ENCODE results near the gene CCDC24. TPM values are rescaled to one million over a fixed set of nuclear protein-coding genes. Genes with fewer than 3 reads are reported as not detected.

CCDC24 gene
- polyA plus RNA-seq, 3 donors = 1.1 to 3.0 (median 1.9) TPM

DNA sequence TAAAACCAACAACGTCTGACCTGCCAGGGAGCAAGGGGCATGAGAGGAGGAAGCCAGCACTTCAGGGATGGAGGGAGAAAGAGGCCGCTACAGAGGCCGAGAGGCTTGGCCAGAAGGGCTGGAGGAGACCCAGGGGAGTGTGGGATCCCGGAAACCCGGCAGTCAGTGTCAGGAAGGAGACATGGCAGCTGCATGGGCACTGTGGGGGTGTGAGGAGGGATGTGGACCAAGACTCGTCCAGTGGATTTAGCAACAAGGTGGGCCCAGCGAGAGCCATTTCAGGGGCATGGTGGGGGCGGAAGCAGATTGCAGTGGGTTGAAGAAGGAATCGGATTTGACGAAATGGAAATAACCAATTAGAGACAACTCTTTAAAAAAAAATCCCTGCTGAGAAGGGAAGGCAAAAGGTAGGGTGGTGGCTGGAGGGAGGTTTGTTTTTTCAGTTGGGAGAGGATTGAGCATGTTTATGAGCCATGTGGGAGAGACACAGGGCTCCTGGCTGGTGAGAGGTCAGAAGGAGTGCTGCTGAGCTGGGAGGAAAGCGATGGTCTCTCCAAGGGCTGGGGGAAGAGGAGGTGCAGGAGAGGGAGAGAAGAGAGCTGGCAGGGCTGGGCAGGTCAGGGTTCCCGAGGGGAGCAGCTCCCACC lies 8.0 kb upstream of the CCDC24 start:
- H3K4me3 Mint-ChIP-seq = peak overlapping the region; percentile 11 to 57
- H3K36me3 Mint-ChIP-seq = peaks cover 5 to 9% of the 10 kb centered on the region in 2 donors
- Histone ChIP-seq H2AFZ (ENCODE audit: insufficient read depth, low read depth, low read length, poor library complexity, severe bottlenecking) (peak overlapping the region; percentile 52), H3K9me3 (replicated peaks in 1 of 2; ENCODE audit: control insufficient read depth in 1 of 2, insufficient read depth in 1 of 2, low read length in 2 of 2) (no peaks in the 10 kb centered on the region), H3K27ac (ENCODE audit: low read depth in 1 of 2, low read length in 2 of 2) (no peak overlapping the region), H3K27me3 (ENCODE audit: control insufficient read depth in 2 of 2, insufficient read depth in 2 of 2, low read length in 2 of 2) (no peaks in the 10 kb centered on the region), H3K79me2 (ENCODE audit: insufficient read depth, low read length) (peaks cover 4% of the 10 kb centered on the region), H3K36me3 (replicated peaks in 1 of 2; ENCODE audit: control insufficient read depth in 1 of 2, insufficient read depth in 2 of 2, low read length in 2 of 2) (peaks cover 0 to under 1% of the 10 kb centered on the region in 2 donors), H3K4me2 (replicated peaks; ENCODE audit: extremely low read depth, low read length, poor library complexity, severe bottlenecking) (peak overlapping the region; percentile 41), H4K20me1 (ENCODE audit: insufficient read depth, low read length) (peaks cover 9% of the 10 kb centered on the region), H3K9ac (ENCODE audit: insufficient read depth, low read length, poor library complexity, severe bottlenecking) (no peak overlapping the region), H3K4me1 (ENCODE audit: control insufficient read depth in 1 of 2, insufficient read depth in 2 of 2, low read length in 2 of 2) (peaks cover 20 to 35% of the 10 kb centered on the region in 2 donors), H3K4me3 (replicated peaks in 1 of 3; ENCODE audit: low read depth in 2 of 3, low read length in 3 of 3) (no peak overlapping the region)
- TF ChIP-seq, protein P1, sequence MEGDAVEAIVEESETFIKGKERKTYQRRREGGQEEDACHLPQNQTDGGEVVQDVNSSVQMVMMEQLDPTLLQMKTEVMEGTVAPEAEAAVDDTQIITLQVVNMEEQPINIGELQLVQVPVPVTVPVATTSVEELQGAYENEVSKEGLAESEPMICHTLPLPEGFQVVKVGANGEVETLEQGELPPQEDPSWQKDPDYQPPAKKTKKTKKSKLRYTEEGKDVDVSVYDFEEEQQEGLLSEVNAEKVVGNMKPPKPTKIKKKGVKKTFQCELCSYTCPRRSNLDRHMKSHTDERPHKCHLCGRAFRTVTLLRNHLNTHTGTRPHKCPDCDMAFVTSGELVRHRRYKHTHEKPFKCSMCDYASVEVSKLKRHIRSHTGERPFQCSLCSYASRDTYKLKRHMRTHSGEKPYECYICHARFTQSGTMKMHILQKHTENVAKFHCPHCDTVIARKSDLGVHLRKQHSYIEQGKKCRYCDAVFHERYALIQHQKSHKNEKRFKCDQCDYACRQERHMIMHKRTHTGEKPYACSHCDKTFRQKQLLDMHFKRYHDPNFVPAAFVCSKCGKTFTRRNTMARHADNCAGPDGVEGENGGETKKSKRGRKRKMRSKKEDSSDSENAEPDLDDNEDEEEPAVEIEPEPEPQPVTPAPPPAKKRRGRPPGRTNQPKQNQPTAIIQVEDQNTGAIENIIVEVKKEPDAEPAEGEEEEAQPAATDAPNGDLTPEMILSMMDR (IDR thresholded peaks at IDR 0.05) = no peak
- peaks cover 0 to 2% (median 0%) of the 10 kb centered on the region in 7 donors for H3K9me3 Mint-ChIP-seq
- peak overlapping the region in 5 of 7 donors; percentile 12 to 89 (median 78) for H3K27ac Mint-ChIP-seq
- intact Hi-C loops (cut with micrococcal nuclease) = no loop called here
- peaks cover 4 to 6% (median 4%) of the 10 kb centered on the region in 3 donors for H3K27me3 Mint-ChIP-seq (ENCODE audit: low read depth in 3 of 3)
- DNase-seq = no peak
- peaks cover 35% of the 10 kb centered on the region for H3K4me1 Mint-ChIP-seq
- WGBS (ENCODE audit: insufficient coverage) = 91% methylated on average over 8 of the region's 12 CpGs

DNA sequence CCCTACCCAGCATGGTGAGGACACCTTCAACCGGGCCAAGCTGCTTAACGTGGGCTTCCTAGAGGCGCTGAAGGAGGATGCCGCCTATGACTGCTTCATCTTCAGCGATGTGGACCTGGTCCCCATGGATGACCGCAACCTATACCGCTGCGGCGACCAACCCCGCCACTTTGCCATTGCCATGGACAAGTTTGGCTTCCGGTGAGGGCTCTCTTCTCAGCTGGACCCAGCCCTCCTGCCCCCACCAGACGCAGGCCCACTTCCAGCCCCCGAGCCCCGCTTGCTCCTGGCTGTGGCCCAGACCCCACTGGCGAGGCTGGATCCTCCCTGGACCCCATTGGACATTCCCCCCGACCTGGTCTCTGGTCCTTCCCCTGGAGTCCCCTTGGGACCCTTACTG lies 6.5 kb upstream of the CCDC24 start:
- peaks cover 13 to 23% of the 10 kb centered on the region in 2 donors for H3K4me1 ChIP-seq (ENCODE audit: control insufficient read depth in 1 of 2, insufficient read depth in 2 of 2, low read length in 2 of 2)
- no peaks in the 10 kb centered on the region for H3K27me3 ChIP-seq (ENCODE audit: control insufficient read depth in 2 of 2, insufficient read depth in 2 of 2, low read length in 2 of 2)
- DNase-seq = no peak
- no peak overlapping the region for H3K9ac ChIP-seq (ENCODE audit: insufficient read depth, low read length, poor library complexity, severe bottlenecking)
- H3K27me3 Mint-ChIP-seq (ENCODE audit: low read depth in 3 of 3) = peaks cover under 1 to 6% (median 4%) of the 10 kb centered on the region in 3 donors
- WGBS (ENCODE audit: insufficient coverage) = 97% methylated on average over 16 of the region's 16 CpGs
- peaks cover 3 to 5% of the 10 kb centered on the region in 2 donors for H3K36me3 Mint-ChIP-seq
- no peak overlapping the region for H2AFZ ChIP-seq (ENCODE audit: insufficient read depth, low read depth, low read length, poor library complexity, severe bottlenecking)
- H3K4me3 Mint-ChIP-seq = no peak overlapping the region
- H4K20me1 ChIP-seq (ENCODE audit: insufficient read depth, low read length) = peaks cover 4% of the 10 kb centered on the region
- peaks cover 0 to 2% (median 0%) of the 10 kb centered on the region in 7 donors for H3K9me3 Mint-ChIP-seq
- H3K79me2 ChIP-seq (ENCODE audit: insufficient read depth, low read length) = no peaks in the 10 kb centered on the region
- H3K4me3 ChIP-seq (replicated peaks in 1 of 3; ENCODE audit: low read depth in 2 of 3, low read length in 3 of 3) = no peak overlapping the region
- intact Hi-C loops (cut with micrococcal nuclease) = no loop called here
- H3K9me3 ChIP-seq (replicated peaks in 1 of 2; ENCODE audit: control insufficient read depth in 1 of 2, insufficient read depth in 1 of 2, low read length in 2 of 2) = no peaks in the 10 kb centered on the region
- H3K27ac Mint-ChIP-seq = no peak overlapping the region
- TF ChIP-seq, protein P1 (IDR thresholded peaks at IDR 0.05) = no peak
- no peak overlapping the region for H3K27ac ChIP-seq (ENCODE audit: low read depth in 1 of 2, low read length in 2 of 2)
- no peak overlapping the region for H3K4me2 ChIP-seq (replicated peaks; ENCODE audit: extremely low read depth, low read length, poor library complexity, severe bottlenecking)
- H3K4me1 Mint-ChIP-seq = peaks cover 27% of the 10 kb centered on the region
- no peaks in the 10 kb centered on the region for H3K36me3 ChIP-seq (replicated peaks in 1 of 2; ENCODE audit: control insufficient read depth in 1 of 2, insufficient read depth in 2 of 2, low read length in 2 of 2)

Measured in CD14-positive monocyte (primary cell).